Measurements from ENCODE around the gene ADORA2A. TPM values are rescaled to one million over a fixed set of nuclear protein-coding genes. Genes with fewer than 3 reads are reported as not detected.
A peak's percentile ranks its signal among the peaks of the same experiment; 100 is the strongest.

Gene ADORA2A
- total RNA-seq, 4 donors from 2014 or later: 3.0 to 6.2 (median 3.0) TPM; not detected in 1

- H3K27ac ChIP-seq: peak overlapping the region; percentile 63 to 87 (median 66)
- H3K4me3 ChIP-seq: peak overlapping the region in 1 of 4 donors; percentile 9
- no peak for DNase-seq
Measured at GRCh38 chr22:24428751-24429410, 1.5 kb downstream of the ADORA2A start.

GRCh38 chr22:24429411-24430365 lies 2.3 kb downstream of the ADORA2A start:
- 69% methylated on average over 20 of the region's 22 CpGs; no CpG with 5 or more reads in 1 of the 2 donors for WGBS, 2 donors (ENCODE audit: low coverage in 1 of 2)
- H3K27ac ChIP-seq: peak overlapping the region in 3 of 4 donors; percentile 33 to 87 (median 66)
- H3K9me3 ChIP-seq: no peaks in the 10 kb centered on the region
- TF ChIP-seq CTCF (IDR thresholded peaks at IDR 0.05) (no peak), POLR2A (IDR thresholded peaks at IDR 0.05) (no peak), EP300 (IDR thresholded peaks at IDR 0.05; ENCODE audit: low read depth) (no peak), POLR2AphosphoS5 (IDR thresholded peaks at IDR 0.05) (no peak)
- H3K4me3 ChIP-seq: no peak overlapping the region
- H3K4me1 ChIP-seq: peaks cover 20 to 40% (median 28%) of the 10 kb centered on the region in 4 donors
- DNase-seq: no peak
- in situ Hi-C loops (cut with MboI; ENCODE audit: low pct_ligation_motif_present in 1 of 4, low pct_unique_long_range_greater_than_20kb in 1 of 4, low sequenced_read_pairs in 3 of 4): loop anchor here in 1 of 4 donors (10.0 kb wide), 1 partner anchor 95 kb away; no protein-coding TSS in a partner anchor
- intact Hi-C loops (cut with DNase I; ENCODE audit: low total_unique reads): loop anchor here (10.0 kb wide), 1 partner anchor 75 kb away; no protein-coding TSS in a partner anchor
- H3K27me3 ChIP-seq: peaks cover 8% of the 10 kb centered on the region
- no peaks in the 10 kb centered on the region for H3K36me3 ChIP-seq

More at GRCh38 chr22:24428751-24429410, 1.5 kb downstream of the ADORA2A start:
- Histone ChIP-seq H3K4me1 (peaks cover 23 to 40% (median 30%) of the 10 kb centered on the region in 4 donors), H3K27me3 (peaks cover 16% of the 10 kb centered on the region), H3K9me3 (no peaks in the 10 kb centered on the region), H3K36me3 (no peaks in the 10 kb centered on the region)
- intact Hi-C loops (cut with DNase I; ENCODE audit: low total_unique reads) (loop anchor here (10.0 kb wide), 1 partner anchor 76 kb away; no protein-coding TSS in a partner anchor), in situ Hi-C loops (cut with MboI; ENCODE audit: low pct_ligation_motif_present in 1 of 4, low pct_unique_long_range_greater_than_20kb in 1 of 4, low sequenced_read_pairs in 3 of 4) (loop anchor here in 1 of 4 donors (10.0 kb wide), 1 partner anchor 96 kb away; no protein-coding TSS in a partner anchor)
- 63 to 71% methylated on average over 3 to 10 of the region's 11 CpGs for WGBS, 2 donors (ENCODE audit: low coverage in 1 of 2)
- TF ChIP-seq POLR2AphosphoS5 (IDR thresholded peaks at IDR 0.05) (no peak), POLR2A (IDR thresholded peaks at IDR 0.05) (no peak), CTCF (IDR thresholded peaks at IDR 0.05) (no peak), EP300 (IDR thresholded peaks at IDR 0.05; ENCODE audit: low read depth) (no peak)

- in situ Hi-C loops (cut with MboI; ENCODE audit: low pct_ligation_motif_present in 1 of 4, low pct_unique_long_range_greater_than_20kb in 1 of 4, low sequenced_read_pairs in 3 of 4): no loop called here
Measured at GRCh38 chr22:24430431-24431308, 3.3 kb downstream of the ADORA2A start.

More at GRCh38 chr22:24430431-24431308, 3.3 kb downstream of the ADORA2A start:
- Histone ChIP-seq H3K27me3 (no peaks in the 10 kb centered on the region), H3K4me1 (peaks cover 24 to 49% (median 31%) of the 10 kb centered on the region in 4 donors), H3K9me3 (no peaks in the 10 kb centered on the region), H3K4me3 (no peak overlapping the region), H3K36me3 (no peaks in the 10 kb centered on the region), H3K27ac (peak overlapping the region in 2 of 4 donors; percentile 12 to 33)
- TF ChIP-seq POLR2A (IDR thresholded peaks at IDR 0.05): no peak
- TF ChIP-seq POLR2AphosphoS5 (IDR thresholded peaks at IDR 0.05): no peak
- TF ChIP-seq CTCF (IDR thresholded peaks at IDR 0.05): no peak
- TF ChIP-seq EP300 (IDR thresholded peaks at IDR 0.05; ENCODE audit: low read depth): no peak
- intact Hi-C loops (cut with DNase I; ENCODE audit: low total_unique reads): no loop called here
- no peak for DNase-seq
- 88% methylated on average over 12 of the region's 14 CpGs; no CpG with 5 or more reads in 1 of the 2 donors for WGBS, 2 donors (ENCODE audit: low coverage in 1 of 2)
